Measurements from ENCODE around the gene VMA21. TPM values are rescaled to one million over a fixed set of nuclear protein-coding genes. Genes with fewer than 3 reads are reported as not detected.

VMA21 gene
- total RNA-seq = 37.2 and 92.5 TPM in 2 replicates

GRCh38 chrX:151396825-151397740 lies at the start of gene VMA21:
TSS of gene VMA21 (plus strand) at chrX:151397206. CDS start at chrX:151397309, 103 bp downstream.

Other genes starting within 250 kb of the VMA21 start
- not detected in 2 replicates for gene GPR50, start 220.6 kb upstream of the VMA21 start, total RNA-seq
- not detected in 2 replicates for gene PASD1, start 166.5 kb downstream of the VMA21 start, total RNA-seq